ACC112 (cell line): ENCODE results near the gene SF3B2.
A peak's percentile ranks its signal among the peaks of the same experiment; 100 is the strongest.
"Not testable (repeated sequence)": the region's sequence is repeated elsewhere in the genome, so short reads cannot be mapped to it uniquely, and the experiment has no call there.

Experiments used
- H2AFZ ChIP-seq: fragments of 200-600 bp; sonication (generic); one replicate; pipeline ENCODE4 v1.6.0; 2017; ENCODE audit warnings: antibody characterized with exemption, low read length; ENCODE audit not compliant: unreplicated experiment
- H3K27ac ChIP-seq: fragments of 200-600 bp; sonication (generic); 2 replicates; pipeline ENCODE4 v1.5.1; 2014; ENCODE audit warnings: low read depth, mild to moderate bottlenecking, antibody characterized with exemption, low read length, moderate library complexity
- H3K27me3 ChIP-seq: fragments of 200-600 bp; sonication (generic); 2 replicates; pipeline ENCODE4 v1.6.1; 2014; ENCODE audit warnings: mild to moderate bottlenecking, antibody characterized with exemption, low read length, moderate library complexity, mixed read lengths; ENCODE audit not compliant: insufficient read depth
- H3K36me3 ChIP-seq: fragments of 200-600 bp; sonication (generic); 2 replicates; pipeline ENCODE4 v1.6.1; 2016; ENCODE audit warnings: mild to moderate bottlenecking, antibody characterized with exemption, low read length, moderate library complexity, mixed read lengths; ENCODE audit not compliant: insufficient read depth
- H3K4me1 ChIP-seq: fragments of 200-600 bp; sonication (generic); one replicate; pipeline ENCODE4 v1.6.1; 2016; ENCODE audit warnings: low read length, mixed read lengths; ENCODE audit not compliant: insufficient read depth, unreplicated experiment, control insufficient read depth
- H3K4me3 ChIP-seq: fragments of 200-600 bp; sonication (generic); 2 replicates; pipeline ENCODE4 v1.5.1; 2014; ENCODE audit warnings: mild to moderate bottlenecking, low read depth, low read length
- H3K79me2 ChIP-seq: fragments of 200-600 bp; sonication (generic); one replicate; pipeline ENCODE4 v1.6.0; 2016; ENCODE audit warnings: low read length; ENCODE audit not compliant: control insufficient read depth, unreplicated experiment, insufficient read depth

SF3B2 gene

DNA sequence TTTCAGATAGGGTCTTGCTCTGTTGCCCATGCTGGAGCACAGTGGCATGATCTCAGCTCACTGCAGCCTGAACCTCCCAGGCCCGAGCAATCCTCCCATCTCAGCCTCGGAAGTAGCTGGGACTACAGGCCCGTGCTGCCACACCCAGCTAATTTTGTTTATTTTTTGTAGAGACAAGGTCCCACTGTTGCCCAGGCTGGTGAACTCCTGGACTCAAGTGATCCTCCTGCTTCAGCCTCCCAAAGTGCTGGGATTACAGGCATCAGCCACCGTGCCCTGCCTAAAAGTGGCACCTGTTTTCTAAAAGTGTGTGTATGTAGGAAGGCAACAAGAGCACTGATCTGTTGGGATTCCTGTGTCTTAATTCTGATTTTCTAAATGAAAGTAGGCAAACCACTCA, 38.1 kb downstream of the SF3B2 start:
- Histone ChIP-seq H3K79me2 (peaks cover 48% of the 10 kb centered on the region), H3K27ac (no peak overlapping the region), H3K27me3 (no peaks in the 10 kb centered on the region), H3K4me3 (no peak overlapping the region), H3K4me1 (no peaks in the 10 kb centered on the region), H3K36me3 (no peaks in the 10 kb centered on the region), H2AFZ (no peak overlapping the region)

DNA sequence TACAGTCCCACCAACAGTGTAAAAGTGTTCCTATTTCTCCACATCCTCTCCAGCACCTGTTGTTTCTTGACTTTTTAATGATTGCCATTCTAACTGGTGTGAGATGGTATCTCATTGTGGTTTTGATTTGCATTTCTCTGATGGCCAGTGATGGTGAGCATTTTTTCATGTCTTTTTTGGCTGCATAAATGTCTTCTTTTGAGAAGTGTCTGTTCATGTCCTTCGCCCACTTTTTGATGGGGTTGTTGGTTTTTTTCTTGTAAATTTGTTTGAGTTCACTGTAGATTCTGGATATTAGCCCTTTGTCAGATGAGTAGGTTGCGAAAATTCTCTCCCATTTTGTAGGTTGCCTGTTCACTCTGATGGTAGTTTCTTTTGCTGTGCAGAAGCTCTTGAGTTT, 40.0 kb downstream of the SF3B2 start:
- peaks cover 41% of the 10 kb centered on the region for H3K79me2 ChIP-seq

DNA sequence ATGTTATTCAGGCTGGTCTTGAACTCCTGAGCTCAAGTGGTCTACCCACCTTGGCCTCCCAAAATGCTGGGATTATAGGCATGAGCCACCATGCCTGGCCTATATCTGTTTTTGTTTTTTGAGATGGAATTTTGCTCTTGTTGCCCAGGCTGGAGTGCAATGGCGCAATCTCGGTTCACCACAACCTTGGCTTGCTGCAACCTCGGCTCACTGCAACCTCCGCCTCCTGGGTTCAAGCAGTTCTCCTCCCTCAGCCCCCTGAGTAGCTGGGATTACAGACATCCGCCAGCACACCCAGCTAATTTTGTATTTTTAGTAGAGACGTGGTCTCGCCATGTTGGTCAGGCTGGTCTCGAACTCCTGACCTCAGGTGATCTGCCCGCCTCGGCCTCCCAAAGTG, 47.6 kb downstream of the SF3B2 start:
- Histone ChIP-seq H3K4me1 (peaks cover 13% of the 10 kb centered on the region), H3K79me2 (peaks cover 52% of the 10 kb centered on the region)
- H2AFZ ChIP-seq, H3K27me3 ChIP-seq, H3K4me3 ChIP-seq, H3K36me3 ChIP-seq, H3K27ac ChIP-seq: not testable (repeated sequence)

More for the DNA sequence above, 40.0 kb downstream of the SF3B2 start:
- not testable (repeated sequence) for H2AFZ ChIP-seq, H3K36me3 ChIP-seq, H3K4me3 ChIP-seq, H3K27ac ChIP-seq, H3K4me1 ChIP-seq, H3K27me3 ChIP-seq

DNA sequence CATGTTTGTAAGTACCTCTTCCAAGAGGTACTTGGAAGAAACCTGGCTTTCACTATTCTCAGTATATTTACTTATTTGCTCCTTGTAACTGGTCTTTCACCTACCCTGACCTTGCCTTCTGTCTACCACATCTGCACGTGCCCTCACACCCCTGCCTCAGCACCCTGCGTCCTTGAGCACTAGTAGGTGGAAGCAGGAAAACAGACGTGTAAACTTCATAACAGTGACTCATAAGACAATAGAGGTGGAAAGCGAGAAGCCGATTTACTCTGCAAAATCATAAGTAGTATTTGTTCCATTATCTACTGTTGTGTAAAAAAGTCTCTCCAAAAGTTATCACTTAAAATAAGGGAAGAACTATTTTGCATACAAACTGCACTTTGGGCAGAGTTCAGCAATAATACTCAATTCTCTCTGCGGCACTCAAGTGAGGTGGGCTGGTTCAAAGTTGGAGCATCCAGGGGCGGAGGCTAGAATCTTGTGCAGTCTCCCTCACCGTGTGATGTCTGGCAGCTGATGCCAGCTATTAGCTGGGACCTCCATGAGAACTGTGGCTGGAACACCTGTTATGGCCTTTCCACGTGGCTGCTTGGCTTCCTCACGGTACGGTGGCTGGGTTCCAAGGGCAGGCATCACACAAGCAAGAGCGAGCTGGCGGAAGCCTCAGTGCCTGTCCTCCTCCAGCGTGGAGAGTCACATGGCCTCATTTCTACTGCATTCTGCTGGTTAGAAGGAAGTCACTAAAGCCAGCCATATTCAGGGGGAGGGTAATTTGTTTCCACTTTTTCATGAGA, 48.3 kb downstream of the SF3B2 start:
- Histone ChIP-seq H3K4me1 (peaks cover 13% of the 10 kb centered on the region), H3K27ac (no peak overlapping the region), H2AFZ (no peak overlapping the region), H3K79me2 (peaks cover 58% of the 10 kb centered on the region), H3K36me3 (no peaks in the 10 kb centered on the region), H3K4me3 (no peak overlapping the region), H3K27me3 (no peaks in the 10 kb centered on the region)

DNA sequence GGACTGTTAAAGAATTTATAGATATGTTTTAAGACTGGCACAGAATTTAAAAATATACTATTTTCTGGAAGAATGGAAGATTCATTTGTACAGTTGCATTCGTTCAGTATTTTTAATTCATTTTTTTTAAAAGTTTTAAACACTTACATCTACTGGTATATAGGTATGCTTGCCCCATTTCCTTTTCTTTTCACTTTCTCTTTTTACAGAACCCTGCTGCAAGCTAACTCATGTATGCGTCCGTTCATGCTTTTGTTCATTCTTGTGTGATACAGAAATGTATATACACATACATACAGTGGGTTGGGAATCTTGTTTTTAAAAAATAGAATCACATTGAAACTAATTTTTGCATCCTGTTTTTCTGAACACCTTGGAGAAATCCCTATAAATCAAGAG, 48.9 kb downstream of the SF3B2 start:
- peaks cover 61% of the 10 kb centered on the region for H3K79me2 ChIP-seq
- H3K27ac ChIP-seq: no peak overlapping the region
- H3K4me3 ChIP-seq: no peak overlapping the region
- H3K27me3 ChIP-seq: no peaks in the 10 kb centered on the region
- H3K4me1 ChIP-seq: peaks cover 13% of the 10 kb centered on the region
- no peak overlapping the region for H2AFZ ChIP-seq
- no peaks in the 10 kb centered on the region for H3K36me3 ChIP-seq

DNA sequence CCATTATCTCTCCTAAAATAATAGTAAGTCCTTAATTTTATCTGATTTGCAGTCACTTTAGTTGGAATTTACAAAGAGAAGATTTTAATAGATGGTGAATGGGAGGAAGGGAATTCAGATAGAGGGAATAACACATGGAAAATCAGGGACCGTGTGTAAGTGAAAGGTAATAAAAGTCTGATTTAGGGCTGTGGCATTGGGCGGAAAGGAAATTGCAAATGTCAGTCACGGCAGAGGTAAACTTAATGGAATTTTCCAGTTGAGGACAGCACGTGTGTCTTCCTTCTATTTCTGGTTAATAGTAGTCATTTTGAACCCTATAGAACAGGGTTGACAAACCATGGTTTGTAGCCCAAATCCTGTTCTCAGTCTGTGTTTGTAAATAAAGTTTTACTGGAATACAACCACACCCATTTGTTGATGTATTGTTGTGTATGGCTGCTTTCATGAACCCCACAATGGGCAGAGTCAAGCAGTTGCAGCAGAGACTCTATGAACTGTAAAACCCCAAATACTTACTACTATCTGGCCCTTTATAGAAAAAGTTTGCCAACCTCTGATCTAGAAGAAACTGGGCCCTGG, 52.0 kb downstream of the SF3B2 start:
- no peaks in the 10 kb centered on the region for H3K36me3 ChIP-seq
- peaks cover 71% of the 10 kb centered on the region for H3K79me2 ChIP-seq
- no peak overlapping the region for H3K4me3 ChIP-seq
- no peak overlapping the region for H3K27ac ChIP-seq
- H2AFZ ChIP-seq: no peak overlapping the region
- H3K27me3 ChIP-seq: no peaks in the 10 kb centered on the region
- peaks cover 30% of the 10 kb centered on the region for H3K4me1 ChIP-seq

DNA sequence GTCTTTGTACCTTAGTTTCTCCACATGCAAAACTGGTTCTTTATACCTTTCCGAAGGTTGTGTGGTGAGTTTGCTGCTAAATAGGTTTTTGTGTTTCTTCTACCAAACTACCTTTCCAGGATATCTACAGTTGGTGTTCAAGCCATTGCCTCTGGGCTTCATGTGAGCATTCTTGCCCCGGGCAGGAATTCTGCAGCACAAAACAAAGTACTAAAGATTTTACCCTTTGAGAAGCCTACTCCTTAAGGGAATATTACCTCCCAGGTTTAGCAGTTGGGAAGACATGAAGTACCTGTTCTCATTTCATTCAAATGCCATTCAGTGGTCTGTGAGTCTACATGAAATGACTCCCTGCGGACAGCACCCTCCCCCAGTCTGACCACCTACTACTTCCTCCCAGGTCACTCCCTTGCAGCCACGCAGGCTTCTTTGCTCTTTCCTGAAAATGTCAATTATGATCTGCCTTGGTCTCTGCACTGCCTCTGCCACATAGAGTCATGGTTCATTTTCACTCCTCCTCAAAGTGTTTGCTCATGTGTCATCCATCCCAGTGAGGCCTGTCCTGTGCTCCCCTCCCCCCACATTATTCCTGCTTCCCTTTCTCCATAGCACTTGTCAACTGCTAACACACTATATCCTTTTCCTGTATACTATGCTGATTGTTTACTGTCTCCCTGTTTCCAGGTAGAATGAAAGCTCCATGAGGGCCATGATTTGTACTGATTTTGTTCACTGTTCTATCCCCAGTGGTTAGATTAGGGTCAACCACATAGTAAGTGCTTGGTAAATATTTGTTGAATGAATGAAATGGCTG, 54.8 kb downstream of the SF3B2 start:
- Histone ChIP-seq H3K79me2 (peaks cover 73% of the 10 kb centered on the region), H3K36me3 (no peaks in the 10 kb centered on the region), H3K4me3 (no peak overlapping the region), H2AFZ (no peak overlapping the region), H3K4me1 (peaks cover 47% of the 10 kb centered on the region), H3K27ac (0 out of 2 replicates have a peak overlapping the region, but pooled peaks have one; percentile 14), H3K27me3 (no peaks in the 10 kb centered on the region)

DNA sequence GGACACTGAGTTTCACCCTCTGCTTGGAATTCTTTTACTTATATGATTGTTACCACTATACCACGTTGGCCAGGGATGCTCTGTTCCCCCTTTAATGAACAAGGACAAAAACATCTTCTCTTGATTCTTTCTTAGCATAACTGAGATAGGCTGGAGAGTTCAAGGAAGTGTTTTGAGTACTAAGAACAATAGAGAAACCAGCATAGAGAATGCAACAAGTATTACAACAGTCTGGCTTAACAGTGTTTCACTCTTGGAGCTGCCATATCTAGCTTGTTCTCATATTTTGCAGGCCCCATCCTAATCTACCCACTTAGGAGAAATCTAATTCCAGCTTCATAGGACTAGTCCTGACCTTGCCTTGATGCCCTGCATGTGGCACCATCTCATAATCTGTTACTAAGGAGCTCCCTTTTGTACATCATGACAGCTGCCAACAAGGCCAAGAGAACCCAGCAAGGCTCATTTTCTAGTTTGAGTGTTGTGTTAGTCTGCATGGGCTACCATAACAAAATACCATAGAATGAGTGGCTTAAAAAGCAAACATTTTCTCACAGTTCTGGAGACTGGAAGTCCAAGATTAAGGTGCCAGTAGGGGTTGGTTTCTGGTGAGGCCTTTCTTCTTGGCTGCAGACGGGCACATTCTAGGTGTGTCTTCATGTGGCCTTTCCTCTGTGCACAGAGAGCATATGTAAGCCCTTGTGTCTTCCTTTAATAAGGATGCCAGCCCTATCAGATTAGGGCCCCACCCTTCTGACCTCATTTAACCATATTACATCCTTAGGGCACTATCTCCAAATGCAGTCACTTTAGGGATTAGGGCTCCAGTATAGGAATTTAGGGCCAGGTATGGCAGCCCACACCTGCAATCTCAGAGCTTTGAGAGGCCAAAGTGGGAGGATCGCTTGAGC, 55.7 kb downstream of the SF3B2 start:
- H3K4me1 ChIP-seq: peaks cover 56% of the 10 kb centered on the region

DNA sequence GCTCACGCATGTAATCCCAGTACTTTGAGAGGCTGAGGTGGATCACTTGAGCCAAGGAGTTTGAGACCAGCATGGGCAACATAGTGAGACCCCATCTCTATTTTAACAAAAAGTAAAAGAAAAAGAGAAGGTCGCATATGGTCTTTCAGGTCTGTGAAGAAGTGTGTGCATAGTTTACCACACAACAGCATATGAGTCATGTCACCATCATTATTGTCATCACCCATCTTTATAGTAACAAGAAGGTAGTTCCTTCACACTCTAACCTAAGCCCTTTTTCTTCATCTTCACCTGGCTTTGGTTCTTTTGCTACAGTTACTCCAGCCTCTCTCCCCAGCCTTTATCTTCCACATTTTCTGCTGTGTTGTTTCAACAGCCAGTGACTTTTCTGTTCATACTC, 57.1 kb downstream of the SF3B2 start:
- Histone ChIP-seq H2AFZ (no peak overlapping the region), H3K36me3 (no peaks in the 10 kb centered on the region), H3K27me3 (no peaks in the 10 kb centered on the region), H3K27ac (peak overlapping the region; percentile 36; the same call in 1 of the 2 replicates), H3K79me2 (peaks cover 72% of the 10 kb centered on the region), H3K4me3 (no peak overlapping the region), H3K4me1 (peaks cover 66% of the 10 kb centered on the region)

More for the DNA sequence above, 55.7 kb downstream of the SF3B2 start:
- Histone ChIP-seq H3K79me2 (peaks cover 72% of the 10 kb centered on the region), H3K4me3 (no peak overlapping the region), H3K27me3 (no peaks in the 10 kb centered on the region), H2AFZ (no peak overlapping the region), H3K27ac (no peak overlapping the region), H3K36me3 (no peaks in the 10 kb centered on the region)

DNA sequence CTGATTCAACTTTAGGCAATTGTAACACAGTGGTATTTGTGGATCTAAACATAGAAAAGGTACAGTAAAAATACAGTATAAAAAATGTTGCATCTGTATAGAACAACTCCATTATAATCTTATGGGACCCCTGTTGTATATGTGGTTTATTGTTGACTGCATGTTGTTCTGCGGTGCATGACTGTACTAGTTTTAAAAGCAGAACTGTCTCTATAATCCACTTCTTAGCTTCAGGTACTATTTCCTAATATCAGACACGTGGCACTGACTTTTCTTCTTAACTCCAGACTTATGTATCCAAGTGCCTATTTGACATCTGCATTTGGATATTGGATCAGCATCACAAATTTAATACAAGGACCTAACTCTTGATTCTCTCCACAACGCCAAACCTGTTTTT, 59.0 kb downstream of the SF3B2 start:
- Histone ChIP-seq H3K4me1 (peaks cover 81% of the 10 kb centered on the region), H3K27me3 (no peaks in the 10 kb centered on the region), H3K79me2 (peaks cover 71% of the 10 kb centered on the region), H3K36me3 (no peaks in the 10 kb centered on the region), H2AFZ (no peak overlapping the region), H3K27ac (peak overlapping the region; percentile 99), H3K4me3 (no peak overlapping the region)
